ENCODE data around the gene DIAPH2. TPM values are rescaled to one million over a fixed set of nuclear protein-coding genes. Genes with fewer than 3 reads are reported as not detected.

Gene DIAPH2
- total RNA-seq, 1 donor, result 42.3 TPM

GRCh38 chrX:97328853-97329390 lies 644.3 kb downstream of the DIAPH2 start:
- TF ChIP-seq CTCF (IDR thresholded peaks at IDR 0.05; ENCODE audit: insufficient read depth, low read length), result no peak
- DNase-seq (ENCODE audit: low read depth), result no peak
- no peak overlapping the region for H3K4me3 ChIP-seq (ENCODE audit: low read depth, low read length)

GRCh38 chrX:97330151-97330550 lies 645.5 kb downstream of the DIAPH2 start:
- DNase-seq (ENCODE audit: low read depth), result no peak
- no peak for TF ChIP-seq CTCF (IDR thresholded peaks at IDR 0.05; ENCODE audit: insufficient read depth, low read length)
- no peak overlapping the region for H3K4me3 ChIP-seq (ENCODE audit: low read depth, low read length)

GRCh38 chrX:97332963-97333362 lies 648.3 kb downstream of the DIAPH2 start:
- peak; percentile 12 for DNase-seq (ENCODE audit: low read depth)
- TF ChIP-seq CTCF (IDR thresholded peaks at IDR 0.05; ENCODE audit: insufficient read depth, low read length), result no peak
- no peak overlapping the region for H3K4me3 ChIP-seq (ENCODE audit: low read depth, low read length)

- no peak for DNase-seq (ENCODE audit: low read depth)
- TF ChIP-seq CTCF (IDR thresholded peaks at IDR 0.05; ENCODE audit: insufficient read depth, low read length), result no peak
- no peak overlapping the region for H3K4me3 ChIP-seq (ENCODE audit: low read depth, low read length)
Observed at GRCh38 chrX:97334850-97335249, 650.2 kb downstream of the DIAPH2 start.

GRCh38 chrX:97344724-97345123 lies 660.1 kb downstream of the DIAPH2 start:
- no peak for DNase-seq (ENCODE audit: low read depth)
- TF ChIP-seq CTCF (IDR thresholded peaks at IDR 0.05; ENCODE audit: insufficient read depth, low read length), result no peak
- no peak overlapping the region for H3K4me3 ChIP-seq (ENCODE audit: low read depth, low read length)

GRCh38 chrX:97358941-97359340 lies 674.3 kb downstream of the DIAPH2 start:
- no peak for DNase-seq (ENCODE audit: low read depth)
- no peak overlapping the region for H3K4me3 ChIP-seq (ENCODE audit: low read depth, low read length)
- no peak for TF ChIP-seq CTCF (IDR thresholded peaks at IDR 0.05; ENCODE audit: insufficient read depth, low read length)

GRCh38 chrX:97363843-97364242 lies 679.2 kb downstream of the DIAPH2 start:
- H3K4me3 ChIP-seq (ENCODE audit: low read depth, low read length), result no peak overlapping the region
- DNase-seq (ENCODE audit: low read depth), result no peak
- TF ChIP-seq CTCF (IDR thresholded peaks at IDR 0.05; ENCODE audit: insufficient read depth, low read length), result no peak
